HAP-1 (cell line): ENCODE measurements around the gene ALDH1A1.

Experiments used
- DNase-seq, 2 experiments: peaks; one replicate each; pipeline ENCODE4 v3.0.0-alpha.2; 2016 to 2020; ENCODE audit warnings: low spot score in 2 of 2
- H3K27me3 ChIP-seq: fragments of 250-450 bp; sonication (Bioruptor Pico); 2 replicates; pipeline ENCODE4 v1.5.1; 2020; ENCODE audit warnings: low read depth, mild to moderate bottlenecking, moderate library complexity
- H3K36me3 ChIP-seq: fragments of 250-450 bp; sonication (Bioruptor Pico); replicated peaks from 2 replicates; pipeline ENCODE4 v1.5.1; 2020; ENCODE audit warnings: mild to moderate bottlenecking
- H3K4me1 ChIP-seq: fragments of 250-450 bp; sonication (Bioruptor Pico); 2 replicates; pipeline ENCODE4 v1.5.1; 2020; ENCODE audit warnings: mild to moderate bottlenecking
- H3K4me3 ChIP-seq: fragments of 250-450 bp; sonication (Bioruptor Pico); 2 replicates; pipeline ENCODE4 v1.5.1; 2020; ENCODE audit warnings: mild to moderate bottlenecking, moderate library complexity
- H3K9me3 ChIP-seq: fragments of 250-450 bp; sonication (Bioruptor Pico); 2 replicates; pipeline ENCODE4 v1.5.1; 2020; ENCODE audit warnings: mild to moderate bottlenecking, moderate library complexity
- in situ Hi-C: fragments of 300-500 bp; cut with MboI; formaldehyde crosslinking; loops from 3 replicates; pipeline ENCODE4 v1.14.3; 2020; ENCODE audit warnings: low sequenced_read_pairs, inconsistent platforms, mixed read lengths

Gene ALDH1A1

DNA sequence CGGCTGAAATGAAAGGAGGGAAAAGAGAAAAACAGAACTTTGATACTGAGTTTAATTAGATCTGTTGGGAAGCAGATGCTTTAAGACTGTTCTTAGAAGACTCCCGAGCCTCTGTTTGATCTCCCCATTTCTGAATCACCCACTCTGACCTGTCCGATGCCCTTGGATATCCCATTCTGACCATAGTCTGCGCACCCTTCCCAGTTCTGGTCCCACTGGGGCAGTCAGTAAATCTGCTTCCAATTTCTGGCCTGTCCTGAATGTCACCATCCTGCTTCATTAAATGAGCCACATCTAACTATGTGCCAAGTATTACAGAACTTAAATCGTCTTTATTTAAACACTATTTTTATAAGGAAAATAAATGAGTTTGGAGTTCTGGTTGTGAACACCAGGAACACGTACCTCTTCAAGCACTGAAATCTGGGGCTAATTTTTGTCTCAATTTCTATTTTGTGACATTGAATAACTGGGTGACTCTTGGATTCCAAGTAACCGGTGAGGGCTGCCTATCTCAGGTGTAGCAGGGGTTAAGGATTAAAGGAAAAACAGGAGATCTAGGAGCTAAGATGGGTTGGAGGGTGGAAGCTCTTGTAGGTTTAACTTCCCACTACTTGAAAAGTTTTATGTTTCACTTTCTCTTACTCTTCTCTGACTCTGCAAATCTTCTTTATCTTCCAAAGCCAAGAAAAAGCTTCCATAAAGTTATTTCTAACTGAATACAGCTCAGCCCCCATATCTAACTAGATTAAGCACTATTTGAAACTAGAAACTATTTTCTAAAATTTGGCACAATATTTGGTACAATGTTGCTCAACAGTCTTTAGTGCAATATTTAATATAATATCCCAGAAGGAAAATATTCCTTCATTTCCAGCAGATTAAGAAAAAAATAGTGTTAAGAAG is 40.1 kb downstream of the ALDH1A1 start:
- Histone ChIP-seq H3K9me3 (no peaks in the 10 kb centered on the region), H3K4me3 (no peak overlapping the region), H3K27me3 (peaks cover 2% of the 10 kb centered on the region; the same call in 1 of the 2 replicates), H3K36me3 (no peaks in the 10 kb centered on the region), H3K4me1 (no peaks in the 10 kb centered on the region)
- DNase-seq: no peak
- in situ Hi-C loops: no loop called here

DNA sequence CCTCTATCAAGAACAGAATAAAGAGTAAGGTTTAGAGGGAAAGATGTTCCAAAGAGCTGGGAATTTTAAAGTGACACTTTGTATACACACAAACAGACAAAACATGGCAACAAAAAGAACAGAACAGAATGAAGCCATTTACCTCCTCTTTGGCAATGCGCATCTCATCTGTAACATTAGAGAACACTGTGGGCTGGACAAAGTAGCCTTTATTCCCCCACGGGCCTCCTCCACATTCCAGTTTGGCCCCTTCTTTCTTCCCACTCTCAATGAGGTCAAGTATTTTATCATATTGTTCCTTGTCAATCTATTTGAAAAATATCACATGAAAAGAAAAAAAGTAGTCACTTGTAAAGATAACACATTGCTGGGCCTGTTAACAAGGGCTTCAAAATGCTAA is 41.0 kb downstream of the ALDH1A1 start:
- Histone ChIP-seq H3K27me3 (no peaks in the 10 kb centered on the region), H3K4me1 (no peaks in the 10 kb centered on the region), H3K9me3 (no peaks in the 10 kb centered on the region), H3K36me3 (no peaks in the 10 kb centered on the region), H3K4me3 (no peak overlapping the region)
- no peak for DNase-seq
- in situ Hi-C loops: no loop called here

DNA sequence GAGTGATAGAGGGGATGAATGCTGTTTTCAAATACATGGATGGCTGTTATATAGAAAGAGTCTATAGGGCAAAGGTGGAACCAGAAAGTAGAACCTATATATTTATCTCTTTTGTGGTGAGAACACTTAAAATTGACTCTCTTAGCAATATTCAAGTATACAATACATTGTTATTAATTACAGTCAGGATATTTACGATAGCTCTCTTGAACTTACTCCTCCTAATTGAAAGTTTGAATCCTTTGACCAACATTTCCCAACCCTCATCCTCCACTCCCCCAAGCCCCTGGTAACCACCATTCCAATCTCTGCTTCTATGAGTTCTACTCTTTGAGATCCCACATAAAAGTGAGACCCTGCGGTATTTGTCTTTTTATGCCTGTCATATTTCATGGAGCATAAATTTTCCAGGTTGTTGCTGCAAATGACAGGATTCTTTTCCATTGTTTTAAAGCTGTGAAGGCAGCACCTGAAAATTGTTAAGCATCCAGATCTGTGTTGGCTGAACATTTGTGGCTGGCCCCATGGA is 41.5 kb downstream of the ALDH1A1 start:
- no peak for DNase-seq
- H3K36me3 ChIP-seq: no peaks in the 10 kb centered on the region
- no peaks in the 10 kb centered on the region for H3K4me1 ChIP-seq
- H3K9me3 ChIP-seq: no peaks in the 10 kb centered on the region
- no peak overlapping the region for H3K4me3 ChIP-seq
- peaks cover under 1% of the 10 kb centered on the region; the same call in 1 of the 2 replicates for H3K27me3 ChIP-seq
- in situ Hi-C loops: no loop called here

DNA sequence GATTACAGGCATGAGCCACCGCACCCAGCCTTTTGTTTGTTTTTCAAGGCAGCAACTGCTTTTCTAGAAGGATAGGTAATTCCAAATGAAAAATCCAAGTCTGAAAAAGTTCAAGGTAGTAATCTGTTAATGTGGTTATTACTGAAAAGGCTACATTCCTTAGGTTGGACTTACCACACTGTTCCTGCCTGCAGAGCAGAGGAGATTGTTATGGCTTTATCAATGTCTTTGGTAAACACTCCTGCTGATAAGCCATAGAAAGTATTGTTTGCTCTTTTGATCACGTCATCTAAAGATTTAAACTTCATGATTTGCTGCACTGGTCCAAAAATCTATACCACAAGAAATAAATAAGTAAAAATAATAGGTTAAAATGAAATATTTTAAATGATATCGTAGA is 43.4 kb downstream of the ALDH1A1 start:
- Histone ChIP-seq H3K36me3 (no peaks in the 10 kb centered on the region), H3K4me1 (no peaks in the 10 kb centered on the region), H3K9me3 (no peaks in the 10 kb centered on the region), H3K4me3 (no peak overlapping the region), H3K27me3 (peaks cover 3% of the 10 kb centered on the region; the same call in 1 of the 2 replicates)
- in situ Hi-C loops: no loop called here
- no peak for DNase-seq

DNA sequence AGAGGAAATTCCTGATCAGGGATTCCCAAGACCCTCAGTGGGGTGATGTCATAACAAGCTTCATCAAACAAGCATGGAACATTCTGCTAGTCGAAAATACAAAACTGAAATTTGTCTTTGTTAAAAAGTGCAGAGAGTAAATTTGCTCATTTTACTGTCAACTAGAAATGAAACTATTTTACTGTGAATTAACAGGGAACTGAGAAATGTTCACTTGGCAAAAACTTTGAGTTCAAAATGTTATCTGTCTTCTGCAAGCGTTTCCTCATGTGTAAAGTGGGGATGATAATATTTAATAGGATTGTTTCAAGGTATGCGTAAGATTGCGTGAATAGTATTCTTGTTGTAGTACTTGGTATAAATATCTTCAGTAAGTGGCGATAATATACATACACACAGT is 45.4 kb downstream of the ALDH1A1 start:
- in situ Hi-C loops: no loop called here
- Histone ChIP-seq H3K4me3 (no peak overlapping the region), H3K36me3 (no peaks in the 10 kb centered on the region), H3K9me3 (no peaks in the 10 kb centered on the region), H3K27me3 (peaks cover 3% of the 10 kb centered on the region; the same call in 1 of the 2 replicates), H3K4me1 (no peaks in the 10 kb centered on the region)
- no peak for DNase-seq

DNA sequence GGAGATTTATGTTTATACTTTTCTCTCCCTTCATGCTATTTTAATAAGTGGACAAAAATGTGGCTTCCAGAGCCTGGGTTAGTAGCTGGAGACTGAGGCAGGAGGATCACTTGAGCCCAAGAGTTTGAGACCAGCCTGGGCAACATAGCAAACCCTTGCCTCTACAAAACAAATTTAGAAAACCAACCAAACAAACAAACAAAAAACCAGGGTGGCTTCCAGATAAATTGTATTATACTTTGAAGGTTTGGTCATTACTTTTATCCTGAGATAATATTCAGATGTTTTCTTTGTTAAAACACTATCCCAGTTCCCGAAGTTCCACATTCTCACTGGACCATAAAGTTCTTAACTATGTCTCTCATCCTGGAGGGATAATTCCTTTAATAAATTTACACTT is 46.0 kb downstream of the ALDH1A1 start:
- peaks cover 3% of the 10 kb centered on the region; the same call in 1 of the 2 replicates for H3K27me3 ChIP-seq
- no peaks in the 10 kb centered on the region for H3K36me3 ChIP-seq
- no peaks in the 10 kb centered on the region for H3K9me3 ChIP-seq
- H3K4me1 ChIP-seq: no peaks in the 10 kb centered on the region
- no peak overlapping the region for H3K4me3 ChIP-seq
- in situ Hi-C loops: no loop called here
- no peak for DNase-seq

DNA sequence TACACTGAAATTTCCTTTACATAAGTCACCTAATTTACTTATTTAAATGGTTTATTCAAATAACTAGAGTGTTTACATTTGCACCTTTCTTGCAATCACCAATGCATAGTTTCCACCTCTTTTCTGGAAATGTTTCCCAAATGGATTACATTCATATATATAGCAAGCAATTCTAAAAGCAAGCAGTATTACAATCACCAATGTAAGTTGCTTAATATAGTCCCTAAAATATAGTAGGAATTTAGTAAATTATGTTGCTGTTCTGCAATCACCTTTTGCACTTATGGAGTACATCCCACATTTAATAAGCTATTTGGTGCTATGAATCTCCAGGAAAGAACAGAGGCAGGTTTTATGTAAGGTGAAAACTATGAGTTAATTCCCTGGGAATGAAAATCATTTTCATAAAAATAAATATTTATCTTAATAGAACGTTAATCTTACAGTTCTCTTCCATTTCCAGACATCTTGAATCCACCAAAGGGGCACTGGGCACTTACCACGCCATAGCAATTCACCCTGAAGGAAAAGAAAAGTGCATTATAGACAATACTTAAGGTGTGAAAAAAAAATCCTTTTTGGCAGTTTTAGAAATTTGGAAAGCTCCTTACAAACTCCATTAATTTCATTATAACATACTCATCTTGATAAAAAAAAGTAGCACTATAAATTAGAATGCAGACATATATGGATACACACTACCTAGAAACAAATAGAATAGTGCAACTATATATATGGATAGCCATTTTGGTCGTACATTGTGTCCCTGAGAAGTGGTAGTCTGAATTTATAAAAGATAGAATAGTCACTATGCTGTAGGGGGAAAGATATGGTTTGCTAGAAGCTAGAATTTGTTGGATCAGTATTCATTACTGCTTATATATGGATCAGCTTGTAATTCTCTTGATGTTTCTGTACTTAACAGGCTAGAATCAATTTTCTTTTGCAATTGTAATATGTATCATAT is 47.1 kb downstream of the ALDH1A1 start:
- Histone ChIP-seq H3K4me3 (no peak overlapping the region), H3K27me3 (peaks cover 5% of the 10 kb centered on the region; the same call in 1 of the 2 replicates), H3K4me1 (no peaks in the 10 kb centered on the region), H3K9me3 (no peaks in the 10 kb centered on the region), H3K36me3 (no peaks in the 10 kb centered on the region)
- in situ Hi-C loops: no loop called here
- no peak for DNase-seq

DNA sequence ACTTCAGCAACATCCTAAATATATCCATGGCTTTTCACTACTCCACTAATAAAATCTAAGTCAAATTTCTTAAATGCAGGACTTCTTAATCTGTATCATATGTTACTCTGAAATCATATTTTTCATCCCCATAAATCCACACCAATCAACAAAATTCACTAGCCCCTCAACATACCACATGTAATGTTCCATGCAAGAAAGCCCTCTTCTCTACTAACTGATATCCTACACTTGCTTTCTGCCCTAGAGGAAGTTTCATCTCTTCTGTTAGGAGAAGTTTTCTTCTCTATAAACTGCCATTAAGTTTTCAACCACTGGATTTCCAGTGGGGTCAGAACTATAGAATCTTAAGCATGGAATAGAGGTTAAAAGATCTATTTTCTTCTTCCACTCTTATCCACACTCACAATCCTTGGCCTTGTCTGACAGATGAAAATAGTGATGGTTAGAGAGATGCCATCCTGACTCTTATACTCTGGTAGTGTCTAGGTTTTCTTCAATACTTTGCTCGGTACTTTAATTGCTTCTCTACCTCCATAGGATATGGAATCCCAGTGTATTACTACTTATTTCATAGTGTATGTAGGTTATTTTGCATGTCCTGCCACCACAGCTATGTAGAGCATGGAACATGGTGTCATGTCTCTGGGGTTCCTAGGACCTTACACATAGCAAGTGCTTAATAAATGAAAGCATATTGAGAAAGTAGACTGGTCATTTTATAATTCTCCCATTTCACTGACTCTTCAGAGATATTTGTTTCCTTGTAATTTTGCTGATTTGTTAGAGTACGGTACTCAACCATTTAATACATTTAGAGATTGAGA is 48.4 kb downstream of the ALDH1A1 start:
- no peak for DNase-seq
- no peaks in the 10 kb centered on the region for H3K36me3 ChIP-seq
- H3K4me3 ChIP-seq: no peak overlapping the region
- in situ Hi-C loops: no loop called here
- H3K4me1 ChIP-seq: no peaks in the 10 kb centered on the region
- H3K9me3 ChIP-seq: no peaks in the 10 kb centered on the region
- H3K27me3 ChIP-seq: peaks cover 5% of the 10 kb centered on the region; the same call in 1 of the 2 replicates

DNA sequence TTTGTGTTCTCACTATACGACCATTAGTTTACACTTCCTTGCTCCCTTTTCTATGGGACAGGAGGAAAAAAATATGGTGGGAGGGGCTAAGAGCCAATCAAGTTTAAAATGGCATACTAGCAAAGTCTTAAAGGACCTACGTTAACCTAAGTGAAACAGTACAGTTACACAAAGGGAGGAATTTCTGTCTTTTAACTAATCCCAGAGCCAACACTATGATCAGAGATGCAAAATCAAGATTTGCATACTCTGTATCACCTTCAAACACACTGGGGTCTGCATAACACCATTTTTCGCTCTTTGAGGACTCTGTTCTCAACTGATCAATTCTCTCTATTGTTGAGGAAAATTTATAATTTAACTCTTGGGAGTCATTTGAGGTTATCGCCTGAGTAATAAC is 49.8 kb downstream of the ALDH1A1 start:
- H3K4me1 ChIP-seq: no peaks in the 10 kb centered on the region

DNA sequence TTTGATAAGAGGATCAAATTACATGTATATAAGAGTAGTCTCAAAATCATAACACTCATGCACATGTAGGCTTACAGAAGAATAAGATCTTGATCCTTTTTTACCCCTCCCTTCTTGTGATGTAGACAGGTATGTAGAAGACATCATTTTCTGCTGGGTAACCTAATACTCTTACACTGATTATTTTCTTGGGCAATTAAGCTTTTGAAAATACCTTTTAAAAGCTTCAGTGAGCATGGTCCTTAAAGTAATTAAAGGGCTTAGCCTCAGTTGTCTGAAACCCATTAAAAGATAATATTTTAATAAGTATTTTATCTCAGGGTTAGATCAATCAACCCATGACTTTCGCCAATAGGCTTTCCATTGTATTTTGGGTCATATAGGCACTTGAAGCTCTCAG is 50.6 kb downstream of the ALDH1A1 start:
- Histone ChIP-seq H3K36me3 (no peaks in the 10 kb centered on the region), H3K27me3 (peaks cover 5% of the 10 kb centered on the region; the same call in 1 of the 2 replicates), H3K4me3 (no peak overlapping the region), H3K9me3 (no peaks in the 10 kb centered on the region), H3K4me1 (no peaks in the 10 kb centered on the region)
- DNase-seq: no peak
- in situ Hi-C loops: no loop called here

More for the DNA sequence above, 49.8 kb downstream of the ALDH1A1 start:
- Histone ChIP-seq H3K36me3 (no peaks in the 10 kb centered on the region), H3K27me3 (peaks cover 5% of the 10 kb centered on the region; the same call in 1 of the 2 replicates), H3K4me3 (no peak overlapping the region), H3K9me3 (no peaks in the 10 kb centered on the region)
- DNase-seq: no peak
- in situ Hi-C loops: no loop called here

DNA sequence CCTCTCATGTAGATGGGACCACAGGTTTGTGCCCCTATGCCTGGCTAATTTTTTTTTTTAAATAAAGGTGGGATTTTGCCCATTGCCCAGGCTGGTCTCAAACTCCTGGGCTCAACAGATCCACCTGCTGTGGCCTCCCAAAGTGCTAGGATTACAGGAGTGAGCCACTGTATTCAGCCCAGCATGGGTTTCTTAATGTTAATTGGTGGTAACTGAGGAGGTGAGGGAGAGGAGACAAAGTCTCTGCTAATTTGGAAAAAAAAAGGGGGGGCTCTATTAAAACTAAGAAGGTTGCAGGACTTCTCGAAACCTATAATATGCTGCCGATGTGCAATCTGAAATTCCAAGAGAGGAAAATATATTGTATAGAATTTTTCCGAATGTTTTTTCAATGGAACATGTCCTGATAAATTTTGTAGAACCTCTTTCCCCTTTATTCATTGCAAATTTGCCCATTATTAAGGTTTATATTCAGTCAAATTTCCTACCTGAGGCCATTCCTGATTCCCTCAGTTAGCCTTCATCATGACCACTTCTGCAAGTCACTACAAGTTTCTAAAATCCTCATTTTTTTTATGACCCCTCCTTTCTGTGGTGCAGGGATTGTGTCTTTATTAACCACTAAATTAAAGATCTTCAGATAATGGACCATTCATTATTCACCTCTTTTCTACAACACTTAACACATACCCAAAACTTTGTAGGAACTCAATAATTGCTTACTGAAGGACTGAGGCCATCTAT is 52.9 kb downstream of the ALDH1A1 start:
- Histone ChIP-seq H3K27me3 (0 out of 2 replicates have a peak, but pooled peaks cover 3% of the 10 kb centered on the region), H3K36me3 (no peaks in the 10 kb centered on the region), H3K4me1 (no peaks in the 10 kb centered on the region), H3K9me3 (no peaks in the 10 kb centered on the region), H3K4me3 (no peak overlapping the region)
- no peak for DNase-seq
- in situ Hi-C loops: no loop called here
